HepG2 (cell line): ENCODE measurements around the gene FEM1B. TPM values are rescaled to one million over a fixed set of nuclear protein-coding genes. Genes with fewer than 3 reads are reported as not detected.

Experiments used
- ARHGAP35 ChIP-seq: sonication (generic); formaldehyde crosslinking; IDR thresholded peaks from 2 replicates; pipeline ENCODE4 v1.9.0; 2022; ENCODE audit warnings: mild to moderate bottlenecking, inconsistent platforms, moderate library complexity, missing genetic modification reagents, borderline replicate concordance
- CBX2 ChIP-seq, 2 experiments: fragments of 200-600 bp in 1 of 2; sonication (generic); formaldehyde crosslinking in 1 of 2; IDR thresholded peaks; 2 replicates each; pipeline versions ENCODE4 v1.7.0 to v1.8.1; 2018 to 2022; ENCODE audit warnings: low read depth in 2 of 2, low read length in 1 of 2, mild to moderate bottlenecking in 1 of 2, missing genetic modification reagents in 1 of 2
- CCAR2 ChIP-seq: fragments of 200-400 bp; formaldehyde crosslinking; optimal IDR thresholded peaks from 2 replicates; pipeline ENCODE3; 2018; ENCODE audit warnings: low read depth, mild to moderate bottlenecking, low read length, moderate library complexity
- ETV6 ChIP-seq: sonication (generic); formaldehyde crosslinking; conservative IDR thresholded peaks from 2 replicates; pipeline ENCODE4 v1.4.0; 2020; ENCODE audit warnings: missing genetic modification reagents
- FOXJ3 ChIP-seq: sonication (generic); formaldehyde crosslinking; IDR thresholded peaks from 2 replicates; pipeline ENCODE4 v1.4.0; 2020; ENCODE audit warnings: missing genetic modification reagents, mild to moderate bottlenecking, borderline replicate concordance
- HMGXB3 ChIP-seq: sonication (generic); formaldehyde crosslinking; IDR thresholded peaks from 2 replicates; pipeline ENCODE4 v1.4.0; 2020; ENCODE audit warnings: missing genetic modification reagents, borderline replicate concordance
- HOXA5 ChIP-seq: sonication (generic); formaldehyde crosslinking; IDR thresholded peaks from 2 replicates; pipeline ENCODE4 v1.4.0; 2020; ENCODE audit warnings: missing genetic modification reagents
- IRX3 ChIP-seq: sonication (generic); formaldehyde crosslinking; IDR thresholded peaks from 2 replicates; pipeline ENCODE4 v1.8.1; 2023; ENCODE audit warnings: mild to moderate bottlenecking, low read depth, missing genetic modification reagents, borderline replicate concordance
- KDM6A ChIP-seq: IDR thresholded peaks from 2 replicates; pipeline ENCODE4 v1.6.1; 2016; ENCODE audit warnings: low read depth
- NCOA2 ChIP-seq: sonication (generic); formaldehyde crosslinking; IDR thresholded peaks from 2 replicates; pipeline ENCODE4 v1.8.0; 2022; ENCODE audit warnings: inconsistent platforms
- SYNCRIP ChIP-seq: fragments of 200-400 bp; formaldehyde crosslinking; IDR thresholded peaks from 2 replicates; pipeline ENCODE4 v1.6.1; 2018; ENCODE audit warnings: mild to moderate bottlenecking, low read depth, low read length; ENCODE audit not compliant: insufficient read depth
- THYN1 ChIP-seq: sonication (generic); formaldehyde crosslinking; IDR thresholded peaks from 2 replicates; pipeline ENCODE4 v1.8.1; 2023; ENCODE audit warnings: low read depth, mild to moderate bottlenecking, moderate library complexity, missing genetic modification reagents, borderline replicate concordance
- ZFP36L2 ChIP-seq: sonication (generic); formaldehyde crosslinking; IDR thresholded peaks from 2 replicates; pipeline ENCODE4 v1.4.0; 2020; ENCODE audit warnings: missing genetic modification reagents
- ZFX ChIP-seq: sonication (generic); formaldehyde crosslinking; IDR thresholded peaks from 2 replicates; pipeline ENCODE4 v1.4.0; 2020; ENCODE audit warnings: mild to moderate bottlenecking, low read depth, missing genetic modification reagents, moderate library complexity
- ZNF253 ChIP-seq: sonication (generic); formaldehyde crosslinking; IDR thresholded peaks from 2 replicates; pipeline ENCODE4 v1.8.0; 2022; ENCODE audit warnings: mild to moderate bottlenecking, missing genetic modification reagents, borderline replicate concordance
- ZNF282 ChIP-seq: fragments of 450-650 bp; IDR thresholded peaks from 2 replicates; pipeline ENCODE4 v1.6.1; 2018; ENCODE audit not compliant: partially characterized antibody
- ZNF75D ChIP-seq: sonication (generic); formaldehyde crosslinking; IDR thresholded peaks from 2 replicates; pipeline ENCODE4 v1.8.1; 2023; ENCODE audit warnings: missing genetic modification reagents, mild to moderate bottlenecking, borderline replicate concordance
- ZSCAN25 ChIP-seq: sonication (generic); formaldehyde crosslinking; IDR thresholded peaks from 2 replicates; pipeline ENCODE4 v1.8.0; 2022; ENCODE audit warnings: mild to moderate bottlenecking, missing genetic modification reagents
- polyA plus RNA-seq, 8 experiments: library from polyadenylated mRNA; depleted of rRNA in 3 of 8; stranded (reverse) in 7 of 8; unstranded in 1 of 8; fragments of >200 nt; fragmentation: Illumina TruSeq in 4 of 8; extraction: Trizol in 4 of 8; gene quantifications; 2 replicates each; pipeline versions ENCODE4 v1.2.1 to v1.2.3, GENCODE V29; 2011 to 2016; ENCODE audit warnings: low read depth in 4 of 8, missing spikeins in 1 of 8, mixed read lengths in 1 of 8; ENCODE audit not compliant: insufficient read depth in 1 of 8
- total RNA-seq, 5 experiments: library from RNA; depleted of rRNA; stranded (reverse); fragments of >200 nt; fragmentation: Illumina TruSeq; extraction: Trizol; gene quantifications; 2 replicates each; pipeline ENCODE4 v1.2.3, GENCODE V29; 2016; ENCODE audit warnings: low read depth in 1 of 5
- TF ChIP-seq, protein P1 (sequence below): sonication (generic); formaldehyde crosslinking; IDR thresholded peaks from 2 replicates; pipeline ENCODE4 v1.5.1; 2020; ENCODE audit warnings: mild to moderate bottlenecking, missing genetic modification reagents

The FEM1B gene
- total and polyA plus RNA-seq, 2 of the 13 experiments (the other 11 are each of a cell fraction or from before 2014, with no cell fraction given), result 38.1 to 40.0 TPM

- TF ChIP-seq, protein P1, sequence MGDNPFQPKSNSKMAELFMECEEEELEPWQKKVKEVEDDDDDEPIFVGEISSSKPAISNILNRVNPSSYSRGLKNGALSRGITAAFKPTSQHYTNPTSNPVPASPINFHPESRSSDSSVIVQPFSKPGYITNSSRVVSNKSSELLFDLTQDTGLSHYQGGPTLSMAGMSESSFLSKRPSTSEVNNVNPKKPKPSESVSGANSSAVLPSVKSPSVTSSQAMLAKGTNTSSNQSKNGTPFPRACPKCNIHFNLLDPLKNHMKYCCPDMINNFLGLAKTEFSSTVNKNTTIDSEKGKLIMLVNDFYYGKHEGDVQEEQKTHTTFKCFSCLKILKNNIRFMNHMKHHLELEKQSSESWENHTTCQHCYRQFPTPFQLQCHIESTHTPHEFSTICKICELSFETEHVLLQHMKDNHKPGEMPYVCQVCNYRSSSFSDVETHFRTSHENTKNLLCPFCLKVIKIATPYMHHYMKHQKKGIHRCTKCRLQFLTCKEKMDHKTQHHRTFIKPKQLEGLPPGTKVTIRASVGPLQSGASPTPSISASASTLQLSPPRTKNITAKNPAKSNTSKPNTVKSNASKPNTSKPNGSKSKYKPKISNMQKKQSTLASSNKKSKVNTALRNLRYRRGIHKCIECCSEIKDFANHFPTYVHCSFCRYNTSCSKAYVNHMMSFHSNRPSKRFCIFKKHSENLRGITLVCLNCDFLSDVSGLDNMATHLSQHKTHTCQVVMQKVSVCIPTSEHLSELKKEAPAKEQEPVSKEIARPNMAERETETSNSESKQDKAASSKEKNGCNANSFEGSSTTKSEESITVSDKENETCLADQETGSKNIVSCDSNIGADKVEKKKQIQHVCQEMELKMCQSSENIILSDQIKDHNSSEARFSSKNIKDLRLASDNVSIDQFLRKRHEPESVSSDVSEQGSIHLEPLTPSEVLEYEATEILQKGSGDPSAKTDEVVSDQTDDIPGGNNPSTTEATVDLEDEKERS (CRISPR knock-in tag), result no peak
- 0 out of 2 replicates have a peak, but pooled peaks have one; percentile 5 for TF ChIP-seq IRX3 (CRISPR knock-in tag)
- TF ChIP-seq ZFP36L2 (CRISPR knock-in tag), result no peak
- TF ChIP-seq CBX2 (IDR thresholded peaks at IDR 0.05; ENCODE audit: low read depth, low read length), result no peak
- no peak for TF ChIP-seq CBX2 (CRISPR knock-in tag; IDR thresholded peaks at IDR 0.05; ENCODE audit: low read depth)
- no peak for TF ChIP-seq KDM6A (CRISPR knock-in tag)
- TF ChIP-seq ETV6, result no peak
- TF ChIP-seq ZFX (CRISPR knock-in tag), result no peak
- TF ChIP-seq THYN1 (CRISPR knock-in tag), result no peak
- TF ChIP-seq HMGXB3 (CRISPR knock-in tag), result no peak
- TF ChIP-seq SYNCRIP, result no peak
- no peak for TF ChIP-seq FOXJ3 (CRISPR knock-in tag)
- no peak; the same call in 1 of the 2 replicates for TF ChIP-seq ZNF75D
- no peak for TF ChIP-seq CCAR2
- TF ChIP-seq ZNF282, result no peak
- no peak for TF ChIP-seq HOXA5 (CRISPR knock-in tag)
- no peak for TF ChIP-seq NCOA2 (CRISPR knock-in tag)
- no peak for TF ChIP-seq ZSCAN25 (CRISPR knock-in tag)
- no peak for TF ChIP-seq ARHGAP35
- TF ChIP-seq ZNF253, result no peak
Measured at GRCh38 chr15:68278595-68279405, 1.3 kb downstream of the FEM1B start (continued).
